CD4-positive, alpha-beta T cell treated with Interleukin-6 at 100 ng/mL for 8 hours (primary cell): ENCODE measurements around the gene SLC9C2.
"Not testable (repeated sequence)": the region's sequence is repeated elsewhere in the genome, so short reads cannot be mapped to it uniquely, and the experiment has no call there.

ENCODE experiments used
- DNase-seq: peaks from one replicate; pipeline ENCODE4 v3.0.0-alpha.2; 2020; ENCODE audit warnings: mixed read lengths, low spot score

Gene SLC9C2

GRCh38 chr1:173529106-173529505 is 73.8 kb downstream of the SLC9C2 start:
- no peak for DNase-seq

GRCh38 chr1:173527151-173527826 is 75.6 kb downstream of the SLC9C2 start:
- no peak for DNase-seq

DNA sequence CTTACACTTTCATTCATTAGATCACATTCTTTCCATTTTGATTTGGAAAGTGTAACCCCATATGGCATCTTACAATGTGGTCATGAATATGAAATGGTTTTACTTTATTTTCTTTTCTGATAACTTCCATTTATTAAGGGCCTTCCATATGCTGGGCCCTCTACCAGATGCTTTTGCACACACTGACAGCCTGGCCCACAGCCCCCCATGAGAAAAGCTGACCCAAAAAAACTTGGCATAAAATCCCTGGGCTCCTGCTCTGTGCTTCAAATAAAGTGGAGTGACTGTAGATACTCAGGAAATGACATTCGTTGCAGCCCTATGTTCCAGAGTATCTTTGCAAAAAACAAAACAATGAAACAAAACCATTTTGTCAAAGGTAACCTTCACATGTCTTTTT is 76.9 kb downstream of the SLC9C2 start:
- DNase-seq = no peak

DNA sequence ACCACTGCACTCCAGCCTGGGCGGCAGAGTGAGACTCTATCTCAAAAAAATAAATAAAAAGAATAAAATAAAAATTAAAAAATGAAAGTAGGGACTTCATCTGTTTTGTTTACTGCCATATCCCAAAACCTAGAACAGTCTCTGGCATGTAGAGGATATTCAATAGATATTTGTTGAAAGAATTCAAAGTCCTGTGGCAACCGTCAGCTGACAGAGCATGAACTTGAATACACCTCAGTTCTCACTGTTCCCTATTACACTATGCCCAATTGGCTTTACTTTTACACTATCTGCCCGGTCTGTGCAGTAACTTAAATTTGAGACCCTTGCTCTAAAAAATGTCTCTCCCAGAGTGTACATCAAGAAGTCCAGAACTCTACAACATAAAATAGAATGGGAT is 79.5 kb downstream of the SLC9C2 start:
- DNase-seq = no peak

GRCh38 chr1:173520799-173521198 is 82.1 kb downstream of the SLC9C2 start:
- no peak for DNase-seq

GRCh38 chr1:173514503-173514902 is 88.4 kb downstream of the SLC9C2 start:
- DNase-seq = not testable (repeated sequence)

DNA sequence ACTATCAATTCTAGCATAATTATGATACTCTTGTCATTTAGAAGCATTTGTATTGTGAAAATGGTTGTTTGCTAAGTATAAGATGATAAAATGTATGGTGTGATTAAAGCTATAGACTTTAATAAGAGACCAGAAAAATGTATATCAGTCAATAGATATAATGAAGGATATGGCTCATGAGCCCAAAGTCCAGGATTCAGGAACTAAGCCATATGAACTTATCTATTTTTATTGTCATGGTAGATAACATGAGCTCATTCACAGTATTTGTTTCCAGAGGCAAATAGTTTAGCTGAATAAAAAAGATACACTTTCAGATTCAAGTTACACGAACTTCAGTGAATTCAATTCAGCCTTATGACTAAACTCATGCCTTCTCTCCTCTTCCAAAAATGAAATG is 93.1 kb downstream of the SLC9C2 start:
- DNase-seq = no peak

DNA sequence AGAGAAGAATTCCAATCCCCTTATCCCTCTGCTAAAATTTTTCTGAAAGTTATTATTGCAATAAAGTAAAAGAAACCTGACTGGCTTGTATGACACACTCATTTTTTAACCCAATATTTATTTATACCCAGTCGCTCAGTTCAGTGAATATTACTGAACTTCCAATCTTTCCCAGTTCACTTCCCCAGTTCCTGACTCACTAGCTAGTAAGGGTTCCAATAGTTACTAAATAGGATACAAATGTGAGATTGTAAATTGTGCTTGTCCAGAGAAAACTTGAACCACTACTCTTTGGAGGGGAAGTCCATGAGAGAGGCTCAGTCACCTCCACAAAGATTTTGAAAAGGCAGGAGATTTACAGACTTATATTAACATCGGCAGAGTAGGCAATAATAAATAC is 94.3 kb downstream of the SLC9C2 start:
- no peak for DNase-seq

- no peak for DNase-seq
Measured at GRCh38 chr1:173507847-173508209, 95.0 kb downstream of the SLC9C2 start.

DNA sequence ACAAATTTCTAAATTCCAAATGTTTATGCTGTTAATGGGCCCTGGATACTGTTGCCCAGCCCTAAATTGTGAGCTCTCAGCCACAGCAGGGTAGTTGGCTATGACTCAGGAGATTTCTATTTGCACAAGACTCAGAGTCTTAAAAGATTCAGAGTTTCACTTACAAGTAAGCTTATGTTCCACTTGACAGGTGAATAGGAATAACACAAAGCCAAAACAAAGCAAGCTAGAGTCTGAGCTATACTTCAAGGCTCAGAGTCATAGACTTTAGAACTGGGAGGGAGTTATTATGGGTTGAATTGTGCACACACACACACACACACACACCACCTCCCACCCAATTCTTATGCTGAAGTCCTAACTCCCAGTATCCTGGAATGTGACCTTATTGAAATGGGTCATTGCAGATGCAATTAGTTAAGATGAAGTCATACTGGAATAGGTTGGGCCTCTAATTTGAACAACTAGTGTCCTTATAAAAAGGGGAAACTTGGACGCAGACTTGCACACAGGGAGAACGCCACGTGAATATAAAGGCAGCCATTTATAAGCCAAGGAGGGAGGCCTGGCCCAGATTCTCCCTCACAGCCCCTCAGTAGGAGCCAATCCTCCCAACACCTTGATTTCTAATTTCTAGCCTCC is 95.5 kb downstream of the SLC9C2 start:
- no peak for DNase-seq

DNA sequence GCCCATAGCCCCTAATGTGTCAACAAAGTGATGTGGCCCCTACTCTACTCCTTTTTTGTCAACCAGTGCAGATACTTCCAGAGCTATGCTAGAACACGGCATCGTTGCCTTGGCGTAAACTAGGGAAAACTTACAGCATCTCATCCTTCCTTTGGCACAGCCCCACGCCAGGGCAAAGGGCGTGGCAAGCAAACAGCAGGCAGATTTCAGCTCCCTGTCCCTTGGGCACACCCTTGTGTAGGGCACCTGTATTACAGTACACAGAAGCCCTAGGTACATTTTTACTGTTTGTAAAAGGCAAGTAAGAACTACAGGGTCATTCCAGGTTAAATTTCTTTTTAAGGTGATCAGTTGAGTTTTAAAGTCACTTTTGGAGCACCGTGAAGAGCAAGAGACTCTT is 96.4 kb downstream of the SLC9C2 start:
- DNase-seq = no peak

DNA sequence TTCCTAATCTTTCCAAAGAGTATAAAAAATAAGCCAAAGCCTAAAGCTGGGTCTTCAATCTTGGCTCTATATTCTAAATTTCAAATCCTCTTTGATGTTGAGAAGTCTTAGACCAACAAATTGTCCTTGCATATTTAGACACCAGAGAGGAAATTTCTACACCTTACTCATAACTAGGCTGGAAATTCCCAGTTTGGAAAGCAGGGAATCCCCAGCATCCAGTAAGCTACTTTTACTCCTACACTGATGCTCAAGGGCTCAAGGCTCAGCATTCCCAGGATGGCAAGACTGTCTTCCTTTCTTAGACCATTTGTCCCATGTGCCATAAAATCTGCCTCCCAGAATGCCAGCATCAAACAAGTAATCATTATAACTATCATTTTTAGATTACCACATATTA is 97.5 kb downstream of the SLC9C2 start:
- no peak for DNase-seq

- DNase-seq = no peak
Measured at GRCh38 chr1:173504268-173504667, 98.6 kb downstream of the SLC9C2 start.

- no peak for DNase-seq
Measured at GRCh38 chr1:173503391-173503790, 99.5 kb downstream of the SLC9C2 start.

DNA sequence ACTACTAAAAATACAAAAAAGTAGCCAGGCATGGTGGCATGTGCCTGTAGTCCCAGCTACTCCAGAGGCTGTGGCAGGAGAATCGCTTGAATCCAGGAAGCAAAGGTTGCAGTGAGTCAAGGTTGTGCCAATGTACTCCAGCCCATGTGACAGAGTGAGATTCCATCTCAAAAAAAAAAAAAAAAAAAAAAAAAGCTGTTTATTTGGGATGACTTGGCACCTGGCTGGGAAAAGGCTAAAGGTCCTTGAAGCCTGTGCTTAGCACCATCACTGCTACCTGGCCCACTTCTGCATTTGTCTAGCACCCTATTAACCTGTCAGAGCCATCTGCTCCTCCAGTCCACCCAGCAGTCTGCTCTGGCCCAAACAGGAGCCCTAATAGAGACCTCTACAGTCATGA is 100.8 kb downstream of the SLC9C2 start:
- no peak for DNase-seq

GRCh38 chr1:173499729-173500128 is 103.1 kb downstream of the SLC9C2 start:
- no peak for DNase-seq

GRCh38 chr1:173496757-173497320 is 106.0 kb downstream of the SLC9C2 start:
- DNase-seq = no peak

- no peak for DNase-seq
Measured at GRCh38 chr1:173495609-173496267, 107.1 kb downstream of the SLC9C2 start.

DNA sequence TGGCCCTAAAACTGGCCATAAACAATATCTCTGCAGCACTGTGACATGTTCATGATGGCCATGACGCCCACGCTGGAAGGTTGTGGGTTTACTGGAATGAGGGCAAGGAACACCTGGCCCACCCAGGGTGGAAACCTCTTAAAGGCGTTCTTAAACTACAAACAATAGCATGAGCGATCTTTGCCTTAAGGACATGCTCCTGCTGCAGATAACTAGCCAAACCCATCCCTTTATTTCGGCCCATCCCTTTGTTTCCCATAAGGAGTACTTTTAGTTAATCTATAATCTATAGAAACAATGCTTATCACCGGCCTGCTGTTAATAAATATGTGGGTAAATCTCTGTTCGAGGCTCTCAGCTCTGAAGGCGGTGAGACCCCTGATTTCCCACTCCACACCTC is 109.7 kb downstream of the SLC9C2 start:
- not testable (repeated sequence) for DNase-seq

- DNase-seq = no peak
Measured at GRCh38 chr1:173491508-173491907, 111.4 kb downstream of the SLC9C2 start.

GRCh38 chr1:173489929-173490328 is 112.9 kb downstream of the SLC9C2 start:
- no peak for DNase-seq

- DNase-seq = no peak
Measured at GRCh38 chr1:173489149-173489600, 113.7 kb downstream of the SLC9C2 start.

DNA sequence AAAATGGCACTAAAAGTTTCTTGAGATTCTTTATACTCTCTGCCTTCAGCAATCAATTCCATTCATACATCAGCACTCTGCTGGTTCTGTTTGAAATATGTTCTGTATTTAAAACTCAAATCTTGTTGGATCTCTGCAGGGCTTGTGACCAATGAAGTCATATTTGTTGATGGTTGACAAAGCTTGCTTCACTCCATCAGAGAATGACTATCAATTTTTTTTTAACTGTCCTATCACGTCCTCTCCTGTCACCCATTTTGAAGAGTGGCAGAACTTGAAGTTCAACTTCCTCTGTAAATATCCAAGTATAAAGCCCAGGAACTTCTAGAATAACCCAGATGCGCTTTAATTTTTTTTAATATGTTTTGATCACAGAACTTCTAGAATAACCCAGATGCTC is 114.9 kb downstream of the SLC9C2 start:
- DNase-seq = no peak
